Endometrium (tissue), 2 donors: Measurements from ENCODE around the gene PIEZO2.

Experiments
- FAIRE-seq: peaks from 2 replicates; lab custom pipeline; 2012; peaks lifted over from hg19 to GRCh38; lab: Jason Lieb, UNC
- donor health status: control.
- donor health status: control.

PIEZO2 gene

GRCh38 chr18:11113046-11113548 lies 36.3 kb downstream of the PIEZO2 start:
- FAIRE-seq: no peak

DNA sequence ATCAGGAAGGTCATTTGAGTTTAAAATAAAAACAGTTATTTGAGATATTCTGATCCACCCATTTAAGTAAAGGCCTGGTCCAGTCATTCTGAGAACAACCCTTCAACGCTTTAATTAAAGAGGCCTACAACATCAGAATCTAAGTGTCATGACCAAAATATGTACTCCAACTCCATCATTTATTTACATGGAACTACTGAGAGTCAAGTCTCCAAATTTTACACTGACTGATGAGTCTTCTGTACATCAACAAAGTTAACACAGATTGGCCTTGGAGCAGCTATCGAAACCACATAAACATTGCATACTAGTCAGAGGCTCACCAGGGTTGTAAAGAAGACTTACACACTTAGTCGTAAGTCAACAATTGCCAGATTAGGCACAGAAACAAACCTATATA lies 37.1 kb downstream of the PIEZO2 start:
- FAIRE-seq: no peak

DNA sequence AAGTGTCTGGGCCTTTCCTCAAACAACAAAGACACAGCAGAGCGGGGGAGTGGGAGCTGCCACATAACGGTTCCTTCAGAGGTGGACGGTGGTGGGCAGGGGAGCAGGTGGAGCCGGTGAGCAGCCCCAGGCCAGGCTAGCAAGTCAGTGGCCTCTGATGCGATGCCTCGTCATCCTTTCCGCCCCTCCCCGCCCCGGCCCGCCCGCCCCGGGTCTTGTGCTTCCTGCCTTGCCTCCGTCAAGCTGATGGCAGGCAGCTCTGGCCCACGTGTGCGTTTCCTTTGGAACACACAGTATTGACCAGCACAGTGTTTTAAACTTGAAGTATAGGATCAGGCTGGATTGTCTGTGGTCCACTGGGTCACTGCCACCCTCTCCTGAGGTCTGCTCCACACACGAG lies 38.9 kb downstream of the PIEZO2 start:
- no peak for FAIRE-seq

DNA sequence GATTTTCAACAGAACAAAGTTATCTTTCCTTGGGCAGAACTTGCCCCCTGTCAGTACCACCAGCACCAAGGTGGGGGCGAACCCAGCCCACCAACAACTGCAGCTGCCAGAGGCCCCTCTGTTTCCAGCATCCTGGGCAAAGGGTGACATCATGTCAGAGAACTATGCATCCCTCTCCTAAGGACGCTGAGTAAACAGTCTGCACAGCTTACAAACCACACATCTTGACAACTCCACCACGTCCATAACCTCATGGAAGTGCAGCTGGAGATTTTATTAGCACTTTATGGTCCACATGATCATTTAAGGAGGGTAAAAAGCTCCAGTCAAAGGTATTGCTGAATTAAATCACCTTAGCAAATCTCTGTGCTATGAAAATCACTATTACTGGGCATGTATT lies 40.4 kb downstream of the PIEZO2 start:
- no peak for FAIRE-seq

GRCh38 chr18:11106894-11107293 lies 42.5 kb downstream of the PIEZO2 start:
- FAIRE-seq: no peak

GRCh38 chr18:11105463-11105862 lies 43.9 kb downstream of the PIEZO2 start:
- no peak for FAIRE-seq

DNA sequence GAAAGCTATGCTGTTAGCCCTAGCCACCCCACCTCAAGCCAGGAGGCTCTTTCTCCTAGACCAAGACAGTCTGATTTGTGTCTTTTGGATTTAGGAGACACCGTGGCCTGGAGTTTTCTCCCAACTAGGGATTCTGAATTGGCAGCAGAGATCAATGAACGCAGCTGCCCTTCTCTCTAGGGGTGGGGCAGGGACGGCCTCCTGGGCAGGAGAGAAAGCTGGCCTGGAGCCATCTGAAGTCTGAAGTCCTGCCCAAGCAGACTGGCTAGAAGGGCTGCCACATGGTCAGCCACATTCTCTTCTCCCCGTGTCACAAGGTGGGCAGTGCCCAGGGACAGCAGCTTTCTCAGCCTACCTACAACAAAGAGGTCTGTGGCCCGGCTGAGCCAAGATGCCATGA lies 45.1 kb downstream of the PIEZO2 start:
- no peak for FAIRE-seq

- no peak for FAIRE-seq
Measured at GRCh38 chr18:11096839-11097750, 52.3 kb downstream of the PIEZO2 start.

DNA sequence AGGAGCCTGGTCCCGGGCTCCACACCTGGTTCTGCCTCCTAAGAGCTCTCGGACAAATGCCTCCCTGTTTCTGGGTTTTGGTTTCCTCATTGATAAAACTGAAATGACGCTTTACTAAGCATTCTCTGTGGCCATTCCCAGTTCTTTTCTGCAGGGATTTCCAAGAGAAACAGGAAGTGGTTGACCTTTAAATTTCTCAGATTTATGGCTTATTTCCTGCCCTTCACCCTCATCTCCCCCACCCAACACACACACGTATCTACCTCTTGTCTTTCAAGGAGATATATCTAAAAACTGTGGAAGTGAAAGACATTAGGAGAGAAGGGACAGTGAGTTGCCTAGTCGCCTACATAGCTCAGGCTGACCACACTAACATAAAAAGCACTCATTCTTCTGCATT lies 53.0 kb downstream of the PIEZO2 start:
- FAIRE-seq: no peak

DNA sequence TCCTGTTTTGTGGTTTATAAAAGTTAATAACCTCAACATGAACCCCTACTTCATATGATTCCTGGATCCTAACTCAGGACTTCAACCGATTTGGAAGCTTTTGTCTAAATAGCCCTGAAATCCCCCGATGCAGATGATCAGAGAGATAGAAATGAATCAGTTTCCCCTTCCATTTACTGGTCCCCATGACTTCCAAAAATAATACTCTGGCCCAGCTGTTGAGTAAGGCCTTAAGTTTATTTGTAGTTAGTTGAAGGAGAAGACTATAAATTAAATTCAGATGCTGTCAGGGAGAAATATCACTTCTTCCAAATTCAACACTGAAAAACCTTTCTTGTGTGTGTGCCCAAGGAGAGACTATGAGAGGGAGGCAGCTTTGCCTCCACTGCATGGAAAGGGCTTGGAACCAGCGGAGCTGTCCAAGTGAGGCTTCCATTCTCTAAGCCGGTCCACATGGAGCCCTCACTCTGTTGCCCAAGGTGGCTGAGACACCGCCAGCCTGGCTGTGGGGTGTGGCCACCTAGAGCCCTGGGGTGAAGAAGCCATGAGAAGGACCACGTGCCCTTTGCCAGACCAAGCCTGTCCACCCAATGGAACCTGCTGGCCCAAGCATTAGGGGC lies 53.6 kb downstream of the PIEZO2 start:
- no peak for FAIRE-seq

DNA sequence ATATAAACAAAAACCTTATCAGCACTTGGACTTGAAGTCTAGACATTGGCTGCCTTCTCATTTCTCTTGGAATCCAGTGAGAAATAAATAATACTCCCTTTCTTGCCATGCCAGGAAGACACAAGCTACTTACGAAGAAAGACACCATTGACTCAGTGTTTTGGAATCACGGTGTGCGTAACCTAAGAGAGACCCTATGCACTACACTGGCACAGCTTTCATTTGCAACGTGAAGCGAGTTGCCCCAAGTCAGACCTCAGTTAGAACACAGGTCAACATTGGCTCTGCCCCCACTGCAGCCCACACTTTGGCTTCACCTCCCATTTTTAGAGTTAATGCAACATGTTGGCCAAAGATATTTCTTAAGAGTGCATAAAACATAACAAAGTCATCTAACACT lies 54.2 kb downstream of the PIEZO2 start:
- no peak for FAIRE-seq

- FAIRE-seq: no peak
Measured at GRCh38 chr18:11091746-11092145, 57.6 kb downstream of the PIEZO2 start.

DNA sequence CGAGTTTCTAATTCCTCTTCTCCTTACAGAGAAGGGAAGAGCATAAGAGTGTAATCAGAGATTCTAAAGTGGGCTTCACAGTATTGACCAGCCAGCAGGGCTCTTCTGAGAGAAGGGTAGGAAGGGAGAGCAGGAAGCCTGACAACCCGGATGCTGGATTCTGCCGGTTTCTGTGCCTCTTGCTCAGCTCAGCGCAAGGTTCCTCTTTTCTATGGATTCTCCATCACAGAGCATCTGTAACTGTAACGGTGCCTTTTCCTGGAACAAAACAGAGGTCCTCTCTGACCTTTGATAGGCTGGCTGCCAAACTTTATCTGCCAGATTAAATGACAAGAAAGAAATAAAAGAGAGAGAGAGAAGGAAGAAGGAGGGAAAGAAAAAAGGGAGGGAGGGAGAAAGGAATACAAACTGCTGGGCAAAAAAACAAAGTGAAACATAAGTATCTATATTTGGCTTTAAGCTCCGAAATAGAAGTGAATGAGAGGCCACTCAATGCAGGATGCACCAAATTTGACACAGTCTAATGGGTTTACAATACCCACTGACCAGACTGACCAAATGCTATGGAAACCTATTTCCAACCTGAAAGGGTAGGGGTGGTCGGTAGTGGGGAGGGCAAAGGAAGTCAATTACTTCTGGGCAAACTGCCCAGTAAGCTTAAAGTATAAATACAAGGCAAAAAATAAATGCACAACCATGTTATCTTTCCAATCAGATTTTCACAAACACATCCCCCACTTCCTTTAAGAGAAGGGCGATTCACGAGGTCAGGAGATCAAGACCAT lies 59.2 kb downstream of the PIEZO2 start:
- FAIRE-seq: no peak

GRCh38 chr18:11081009-11081532 lies 68.3 kb downstream of the PIEZO2 start:
- no peak for FAIRE-seq

DNA sequence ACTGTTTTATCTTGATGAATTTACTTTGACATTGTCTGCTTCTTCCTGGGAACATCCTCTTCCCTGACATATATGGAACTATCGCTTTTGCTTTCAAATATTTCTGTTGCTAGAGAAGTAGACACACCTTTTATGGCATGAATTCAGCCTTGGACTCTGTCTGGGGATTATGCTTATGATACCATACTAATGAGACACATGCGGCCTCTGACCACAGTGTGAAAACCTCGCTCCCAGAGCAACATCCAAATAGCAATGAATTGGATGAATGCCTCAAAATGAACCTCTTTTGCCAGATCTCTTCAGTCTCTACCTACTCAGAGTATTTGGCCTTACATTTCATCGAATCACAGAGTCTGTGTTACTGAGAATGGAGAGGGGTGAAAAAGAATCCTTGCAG lies 70.9 kb downstream of the PIEZO2 start:
- no peak for FAIRE-seq

DNA sequence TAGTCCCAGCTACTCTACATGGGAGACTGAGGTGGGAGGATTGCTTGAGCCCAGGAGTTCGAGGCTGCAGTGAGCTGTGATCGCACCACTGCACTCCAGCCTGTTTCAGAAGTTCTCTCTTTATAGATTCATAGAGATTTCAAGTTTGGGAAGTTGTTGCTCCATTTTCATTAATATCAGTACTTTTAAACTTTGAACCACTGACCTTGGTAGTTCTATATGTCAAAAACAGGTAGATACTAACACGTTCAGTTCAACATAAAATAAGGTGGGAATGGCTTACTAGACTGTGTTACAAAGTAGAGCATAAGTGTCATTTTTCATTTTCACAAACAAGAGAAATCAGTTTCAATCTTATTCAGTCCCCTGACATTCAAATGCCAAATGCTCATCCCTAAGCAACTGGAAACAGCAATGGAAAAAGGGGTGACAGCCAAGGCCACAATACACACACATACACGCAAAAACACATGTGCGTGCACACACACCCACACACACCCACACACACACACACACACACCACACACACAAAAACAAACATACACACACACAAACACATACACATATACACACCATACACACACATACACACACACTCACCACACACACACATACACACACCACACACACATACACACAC lies 71.7 kb downstream of the PIEZO2 start:
- no peak for FAIRE-seq

- no peak for FAIRE-seq
Measured at GRCh38 chr18:11074889-11075288, 74.5 kb downstream of the PIEZO2 start.

- FAIRE-seq: no peak
Measured at GRCh38 chr18:11073971-11074370, 75.4 kb downstream of the PIEZO2 start.

- FAIRE-seq: no peak
Measured at GRCh38 chr18:11072632-11073031, 76.7 kb downstream of the PIEZO2 start.

GRCh38 chr18:11071300-11071699 lies 78.1 kb downstream of the PIEZO2 start:
- no peak for FAIRE-seq

- FAIRE-seq: no peak
Measured at GRCh38 chr18:11070593-11070992, 78.8 kb downstream of the PIEZO2 start.

GRCh38 chr18:11066038-11066437 lies 83.3 kb downstream of the PIEZO2 start:
- FAIRE-seq: no peak
